HFFc6 (cell line): ENCODE measurements around the gene MAPK8IP2. TPM values are rescaled to one million over a fixed set of nuclear protein-coding genes. Genes with fewer than 3 reads are reported as not detected.

ENCODE experiments used
- DNase-seq: peaks from one replicate; pipeline ENCODE4 v3.0.0-alpha.2; 2018
- H3K27ac Mint-ChIP-seq: 2 replicates; pipeline ENCODE4 v1.8.0; 2020; ENCODE audit warnings: mild to moderate bottlenecking, mixed read lengths
- H3K27me3 Mint-ChIP-seq: 2 replicates; pipeline ENCODE4 v1.8.0; 2021; ENCODE audit warnings: mild to moderate bottlenecking, moderate library complexity, mixed read lengths; ENCODE audit not compliant: insufficient read depth
- H3K36me3 Mint-ChIP-seq: 2 replicates; pipeline ENCODE4 v1.8.0; 2021; ENCODE audit warnings: low read depth, mixed read lengths
- H3K4me1 Mint-ChIP-seq: 2 replicates; pipeline ENCODE4 v1.8.0; 2020; ENCODE audit warnings: low read depth, mixed read lengths
- H3K4me3 Mint-ChIP-seq: 2 replicates; pipeline ENCODE4 v1.8.0; 2020; ENCODE audit warnings: mild to moderate bottlenecking, moderate library complexity, mixed read lengths
- H3K9me3 Mint-ChIP-seq: 2 replicates; pipeline ENCODE4 v1.8.0; 2020; ENCODE audit warnings: mild to moderate bottlenecking, mixed read lengths
- total RNA-seq, 6 experiments: library from RNA; stranded (reverse); fragmentation: NEBNext Ultra II Directional; extraction: Animal tissue kit (Norgen Biotek cat#: 25700); gene quantifications; 2 replicates in 1 of 6; 3 replicates in 5 of 6; pipeline ENCODE4 v1.2.3, GENCODE V29; 2021
- TF ChIP-seq, protein P1 (sequence below): fragments of 200-600 bp; sonication (generic); IDR thresholded peaks from 2 replicates; pipeline ENCODE4 v1.5.0; 2021; ENCODE audit warnings: antibody characterized with exemption, mild to moderate bottlenecking

The MAPK8IP2 gene
- total RNA-seq, 6 experiments from 2014 or later = 0.14 to 0.25 (median 0.15) TPM

DNA sequence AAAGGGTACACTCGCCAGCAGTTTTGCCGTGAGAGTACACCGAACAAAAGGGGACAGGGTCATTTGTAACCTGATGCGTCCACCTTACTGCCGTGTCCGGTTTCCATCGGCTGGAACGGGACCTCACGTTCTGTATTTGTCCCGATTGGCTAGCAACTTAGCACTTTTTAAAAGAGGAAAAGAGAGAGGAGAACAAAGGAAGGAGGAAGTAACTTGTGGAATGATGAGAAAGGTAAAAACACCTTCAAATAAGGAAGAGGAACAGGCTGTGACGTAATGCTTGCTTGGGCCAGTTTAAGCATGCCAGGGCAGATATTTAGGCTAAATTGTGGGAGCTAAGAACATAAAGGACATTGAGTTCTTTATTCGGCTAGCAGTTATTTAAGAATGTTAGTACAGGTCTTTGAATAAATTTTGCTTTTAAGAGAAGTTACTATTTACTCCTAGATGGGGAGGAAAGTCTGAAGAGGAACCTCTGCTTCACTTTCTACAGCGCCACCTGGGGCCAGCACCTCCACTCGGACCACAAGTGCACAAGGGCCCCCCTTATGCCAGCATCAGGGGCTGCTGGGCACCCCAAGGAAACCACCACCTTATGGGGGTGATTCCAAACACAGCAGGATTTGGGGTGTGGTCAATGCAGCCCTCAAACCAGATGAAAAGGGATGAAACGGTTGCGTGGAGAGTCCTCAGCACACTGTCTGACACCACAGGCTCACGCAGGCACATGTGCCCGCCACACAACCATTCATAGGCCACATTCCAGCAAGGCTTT is 21.5 kb downstream of the MAPK8IP2 start:
- TF ChIP-seq, protein P1, sequence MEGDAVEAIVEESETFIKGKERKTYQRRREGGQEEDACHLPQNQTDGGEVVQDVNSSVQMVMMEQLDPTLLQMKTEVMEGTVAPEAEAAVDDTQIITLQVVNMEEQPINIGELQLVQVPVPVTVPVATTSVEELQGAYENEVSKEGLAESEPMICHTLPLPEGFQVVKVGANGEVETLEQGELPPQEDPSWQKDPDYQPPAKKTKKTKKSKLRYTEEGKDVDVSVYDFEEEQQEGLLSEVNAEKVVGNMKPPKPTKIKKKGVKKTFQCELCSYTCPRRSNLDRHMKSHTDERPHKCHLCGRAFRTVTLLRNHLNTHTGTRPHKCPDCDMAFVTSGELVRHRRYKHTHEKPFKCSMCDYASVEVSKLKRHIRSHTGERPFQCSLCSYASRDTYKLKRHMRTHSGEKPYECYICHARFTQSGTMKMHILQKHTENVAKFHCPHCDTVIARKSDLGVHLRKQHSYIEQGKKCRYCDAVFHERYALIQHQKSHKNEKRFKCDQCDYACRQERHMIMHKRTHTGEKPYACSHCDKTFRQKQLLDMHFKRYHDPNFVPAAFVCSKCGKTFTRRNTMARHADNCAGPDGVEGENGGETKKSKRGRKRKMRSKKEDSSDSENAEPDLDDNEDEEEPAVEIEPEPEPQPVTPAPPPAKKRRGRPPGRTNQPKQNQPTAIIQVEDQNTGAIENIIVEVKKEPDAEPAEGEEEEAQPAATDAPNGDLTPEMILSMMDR = peak; percentile 61
- Mint-ChIP-seq H3K27me3 (peaks cover 6% of the 10 kb centered on the region), H3K36me3 (no peaks in the 10 kb centered on the region), H3K27ac (no peak overlapping the region), H3K9me3 (no peaks in the 10 kb centered on the region), H3K4me1 (peaks cover 25% of the 10 kb centered on the region), H3K4me3 (peak overlapping the region; percentile 22; the same call in 1 of the 2 replicates)
- no peak for DNase-seq

DNA sequence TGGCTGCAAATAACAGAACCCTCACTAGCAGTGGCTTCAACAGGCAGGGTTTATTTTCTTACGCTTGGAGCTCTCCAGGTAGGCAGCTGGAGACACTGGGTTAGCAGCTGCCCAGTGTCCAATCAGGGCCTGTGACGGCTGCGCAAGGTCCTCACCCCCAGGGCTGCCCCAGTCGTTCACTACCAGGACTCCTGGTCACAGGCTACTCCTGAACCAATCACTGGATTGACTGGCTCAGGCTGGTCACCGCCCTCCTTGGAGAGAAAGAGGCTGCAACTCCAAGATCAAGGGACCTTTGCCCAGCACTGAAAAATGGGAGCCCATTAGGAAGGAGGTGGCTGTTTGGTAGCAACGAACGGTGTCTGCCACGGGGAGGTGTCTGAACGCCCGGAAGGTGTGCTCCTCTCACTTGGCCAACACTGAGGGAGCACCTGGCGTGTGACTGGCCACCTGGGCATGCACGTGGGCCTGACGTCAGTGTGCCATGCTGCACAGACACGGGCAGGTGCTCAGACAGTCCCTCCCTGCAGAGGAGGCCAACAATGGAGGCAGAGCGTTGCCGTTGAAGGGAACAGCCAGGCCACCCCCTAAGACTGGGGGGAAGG is 22.2 kb downstream of the MAPK8IP2 start:
- Mint-ChIP-seq H3K4me1 (peaks cover 25% of the 10 kb centered on the region), H3K9me3 (no peaks in the 10 kb centered on the region), H3K4me3 (no peak overlapping the region), H3K27me3 (peaks cover 2% of the 10 kb centered on the region), H3K36me3 (no peaks in the 10 kb centered on the region), H3K27ac (no peak overlapping the region)
- TF ChIP-seq, protein P1 = no peak
- DNase-seq = no peak

DNA sequence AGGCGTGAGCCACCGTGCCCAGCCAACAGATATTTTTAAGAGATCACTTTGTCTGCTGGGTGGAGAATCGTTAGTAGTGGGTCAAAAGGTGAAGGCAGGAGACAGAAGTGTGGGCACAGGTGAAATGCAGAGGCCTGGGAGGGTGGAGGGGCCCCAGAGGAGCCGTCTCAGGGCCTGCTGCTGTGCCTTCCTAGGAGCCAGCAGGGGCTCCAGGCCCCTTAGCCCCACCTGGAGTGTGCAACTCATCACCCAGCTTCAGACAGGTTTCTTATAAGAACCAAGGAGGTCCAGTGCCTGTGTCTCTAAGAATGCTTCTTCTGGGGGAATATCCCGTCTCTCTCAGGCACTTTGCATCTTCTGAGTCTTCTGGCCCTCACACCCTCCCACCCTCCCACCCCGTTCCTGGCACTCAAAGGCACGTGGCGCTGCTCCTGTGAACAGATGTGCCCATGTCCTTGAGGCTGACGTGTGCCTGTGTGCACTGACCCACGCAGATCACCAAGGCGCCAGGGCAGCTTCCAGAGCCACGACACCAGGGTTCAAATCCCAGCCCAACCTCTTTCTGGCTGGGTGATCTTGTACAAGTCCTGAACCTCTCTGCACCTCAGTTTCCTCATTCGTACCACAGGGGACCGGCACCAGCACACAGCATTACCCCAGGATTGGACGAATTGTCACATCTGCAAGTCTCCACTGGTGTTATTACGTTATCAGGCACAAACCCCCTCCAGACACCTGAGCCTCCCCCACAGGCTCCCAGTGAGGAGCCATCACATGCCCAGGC is 23.9 kb downstream of the MAPK8IP2 start:
- H3K4me1 Mint-ChIP-seq = peaks cover 33% of the 10 kb centered on the region
- H3K36me3 Mint-ChIP-seq = no peaks in the 10 kb centered on the region
- no peaks in the 10 kb centered on the region for H3K9me3 Mint-ChIP-seq
- no peak for DNase-seq
- H3K27me3 Mint-ChIP-seq = no peaks in the 10 kb centered on the region; the same call in none of the 2 replicates
- TF ChIP-seq, protein P1 = no peak
- no peak overlapping the region for H3K27ac Mint-ChIP-seq
- H3K4me3 Mint-ChIP-seq = no peak overlapping the region

DNA sequence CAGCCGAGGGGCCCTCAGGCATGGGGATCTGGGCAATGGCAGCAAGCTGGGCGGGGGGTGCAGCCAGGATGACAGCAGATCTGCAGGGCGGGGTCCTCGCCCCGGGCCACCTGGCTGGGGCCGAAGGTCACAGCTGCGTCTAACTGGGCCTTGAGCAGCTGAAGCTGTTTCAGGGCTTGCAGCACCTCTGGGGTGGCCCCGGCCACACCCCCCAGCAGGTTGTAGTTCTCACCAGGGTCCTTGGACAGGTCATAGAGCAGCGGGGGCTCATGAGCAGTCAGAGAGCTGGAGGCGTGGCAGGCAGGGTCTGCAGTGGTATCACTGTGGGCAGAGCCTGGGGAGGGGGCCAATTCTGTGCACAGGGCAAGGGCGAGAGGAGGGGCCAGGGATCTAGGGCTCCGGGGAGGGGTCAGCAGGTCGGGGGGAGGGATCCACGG is 24.6 kb downstream of the MAPK8IP2 start:
- H3K4me1 Mint-ChIP-seq = peaks cover 31% of the 10 kb centered on the region
- H3K4me3 Mint-ChIP-seq = no peak overlapping the region
- H3K9me3 Mint-ChIP-seq = no peaks in the 10 kb centered on the region
- peaks cover 2% of the 10 kb centered on the region for H3K27me3 Mint-ChIP-seq
- no peaks in the 10 kb centered on the region for H3K36me3 Mint-ChIP-seq
- no peak overlapping the region for H3K27ac Mint-ChIP-seq
- DNase-seq = no peak
- TF ChIP-seq, protein P1 = no peak

DNA sequence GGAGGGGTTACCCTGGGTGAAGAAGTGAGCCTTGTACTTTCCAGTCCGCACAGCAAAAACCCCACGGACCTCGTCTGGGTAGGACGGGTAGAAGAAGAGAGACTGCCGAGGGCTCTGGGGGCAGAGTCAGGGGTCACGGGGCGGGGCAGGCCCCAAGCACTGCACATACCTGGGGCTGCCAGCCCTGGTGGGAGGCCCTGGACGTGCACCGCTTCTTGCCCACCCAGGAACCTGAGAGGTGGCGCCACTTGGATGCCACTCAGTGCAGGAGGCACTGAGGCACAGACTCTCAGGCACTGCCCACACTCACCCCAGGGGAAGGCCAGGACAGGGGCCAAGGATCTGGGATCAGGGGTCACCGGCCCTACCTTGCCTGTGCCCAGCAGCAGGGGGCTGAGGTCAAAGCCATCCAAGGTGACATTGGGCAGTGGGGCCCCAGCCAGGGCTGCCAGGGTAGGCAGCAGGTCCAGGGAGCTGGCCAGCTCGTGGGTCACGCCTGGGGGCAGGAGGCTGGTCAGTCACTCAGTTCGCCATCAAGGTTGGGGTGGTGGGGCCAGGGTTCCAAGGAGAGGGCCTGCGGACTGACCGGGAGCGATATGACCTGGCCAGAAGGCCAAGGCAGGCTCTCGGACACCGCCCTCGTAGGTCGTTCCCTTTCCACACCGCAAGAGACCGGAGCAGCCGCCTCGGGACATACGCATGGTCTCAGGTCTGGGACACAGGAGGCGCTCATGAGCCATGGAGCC is 25.1 kb downstream of the MAPK8IP2 start:
- Mint-ChIP-seq H3K4me3 (no peak overlapping the region), H3K27ac (no peak overlapping the region), H3K36me3 (no peaks in the 10 kb centered on the region), H3K9me3 (no peaks in the 10 kb centered on the region), H3K27me3 (peaks cover 2% of the 10 kb centered on the region), H3K4me1 (peaks cover 30% of the 10 kb centered on the region)
- DNase-seq = no peak
- TF ChIP-seq, protein P1 = peak; percentile 41; the same call in 1 of the 2 replicates
